Peyer's patch (tissue), 4 donors: ENCODE measurements around the gene UQCR10.

Experiments
- CTCF ChIP-seq, 6 experiments: fragments of 450-650 bp in 4 of 6; fragments of 200-600 bp in 2 of 6; sonication (generic) in 1 of 6; IDR thresholded peaks; one replicate each; pipeline ENCODE4 v1.5.1; 2017 to 2019; ENCODE audit warnings: antibody characterized with exemption in 6 of 6, mild to moderate bottlenecking in 3 of 6, moderate library complexity in 1 of 6
- POLR2A ChIP-seq, 2 donors: fragments of 450-650 bp; IDR thresholded peaks; one replicate each; pipeline ENCODE4 v1.5.1; 2017; ENCODE audit warnings: antibody characterized with exemption in 2 of 2, mild to moderate bottlenecking in 2 of 2, moderate library complexity in 2 of 2

- TF ChIP-seq CTCF (IDR thresholded peaks at IDR 0.05): no peak
- TF ChIP-seq POLR2A (IDR thresholded peaks at IDR 0.05): no peak
Observed at GRCh38 chr22:29765905-29766631, 1.1 kb upstream of the UQCR10 start.
